ENCODE measurements around the gene ABLIM1.

Gene ABLIM1

GRCh38 chr10:114402871-114403540, 255.1 kb downstream of the ABLIM1 start:
- no peak for DNase-seq

- no peak for DNase-seq
Measured at GRCh38 chr10:114402233-114402632, 255.8 kb downstream of the ABLIM1 start.

GRCh38 chr10:114401195-114401791, 256.8 kb downstream of the ABLIM1 start:
- peak; percentile 77 for DNase-seq

GRCh38 chr10:114400091-114400490, 258.0 kb downstream of the ABLIM1 start:
- no peak for DNase-seq

- DNase-seq: no peak
Measured at GRCh38 chr10:114399576-114399975, 258.5 kb downstream of the ABLIM1 start.

DNA sequence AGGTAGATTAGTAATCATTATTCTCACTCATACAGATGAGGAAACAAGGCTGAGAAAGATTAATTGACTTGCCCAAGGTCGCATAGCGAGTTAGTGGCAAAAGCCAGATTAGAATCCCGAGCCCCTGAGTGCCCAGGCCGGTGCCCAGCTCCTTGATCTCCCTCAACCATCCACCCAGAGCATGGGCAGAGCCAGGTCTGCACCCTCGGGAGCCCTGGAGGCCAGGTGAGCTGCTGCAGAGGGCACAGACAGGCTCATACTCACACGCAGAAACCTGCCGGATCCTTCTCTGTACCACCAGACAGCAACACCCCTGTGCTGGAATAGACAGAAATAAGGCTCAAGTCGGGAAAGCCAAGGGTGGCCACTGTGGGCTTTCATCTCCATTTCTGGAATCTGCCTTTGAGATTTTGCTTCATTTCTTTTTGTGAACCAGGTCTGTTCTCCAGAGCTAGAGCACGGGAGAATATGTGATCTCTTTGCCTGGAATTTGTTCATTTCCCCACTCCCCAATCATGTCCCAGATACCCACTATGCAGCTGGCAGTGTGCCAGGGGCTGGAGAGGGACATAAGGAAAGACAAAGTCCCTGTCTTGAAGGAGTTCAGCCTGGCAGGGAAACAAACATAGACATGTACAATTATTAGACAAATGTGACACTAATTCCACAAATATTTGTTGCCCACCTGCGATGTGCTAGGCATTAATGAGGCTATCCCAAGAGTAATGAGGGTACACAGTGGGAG, 259.3 kb downstream of the ABLIM1 start:
- no peak for DNase-seq

GRCh38 chr10:114397651-114398145, 260.4 kb downstream of the ABLIM1 start:
- DNase-seq: peak; percentile 46

- no peak for DNase-seq
Measured at GRCh38 chr10:114396464-114396863, 261.6 kb downstream of the ABLIM1 start.

DNA sequence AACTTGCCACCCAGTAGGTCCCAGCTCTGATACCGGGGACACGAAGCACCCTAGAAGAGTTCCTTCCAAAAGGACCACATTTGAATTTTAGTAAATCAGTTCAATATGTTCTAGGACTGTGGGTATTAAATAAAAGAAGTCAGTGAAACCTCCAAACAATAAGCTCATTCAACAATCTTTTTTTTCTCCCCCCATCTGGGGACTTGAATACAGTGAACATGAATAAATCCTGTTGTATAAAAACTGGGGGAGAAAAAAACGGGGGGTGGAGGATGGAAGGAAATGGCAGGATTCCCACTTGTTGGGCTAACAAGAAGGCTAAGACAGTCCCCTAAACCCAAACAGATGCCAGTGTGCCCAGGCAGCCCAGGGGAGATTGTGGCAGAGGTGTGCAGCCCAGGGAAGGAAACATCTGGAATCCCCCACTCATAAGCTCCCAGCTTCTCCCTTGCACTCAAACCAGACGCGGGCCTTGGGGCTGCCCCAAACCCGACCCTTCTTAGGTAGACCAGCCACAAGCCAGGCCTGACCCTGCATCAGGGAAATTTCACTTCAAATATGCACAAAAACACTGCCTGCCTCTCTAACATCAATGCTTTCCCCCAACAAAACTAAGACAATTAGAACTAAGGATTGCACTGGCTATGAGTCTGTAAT, 262.6 kb downstream of the ABLIM1 start:
- DNase-seq: no peak

- DNase-seq: no peak
Measured at GRCh38 chr10:114394531-114394930, 263.5 kb downstream of the ABLIM1 start.

GRCh38 chr10:114393886-114394285, 264.2 kb downstream of the ABLIM1 start:
- DNase-seq: no peak

- DNase-seq: no peak
Measured at GRCh38 chr10:114393482-114393881, 264.6 kb downstream of the ABLIM1 start.

DNA sequence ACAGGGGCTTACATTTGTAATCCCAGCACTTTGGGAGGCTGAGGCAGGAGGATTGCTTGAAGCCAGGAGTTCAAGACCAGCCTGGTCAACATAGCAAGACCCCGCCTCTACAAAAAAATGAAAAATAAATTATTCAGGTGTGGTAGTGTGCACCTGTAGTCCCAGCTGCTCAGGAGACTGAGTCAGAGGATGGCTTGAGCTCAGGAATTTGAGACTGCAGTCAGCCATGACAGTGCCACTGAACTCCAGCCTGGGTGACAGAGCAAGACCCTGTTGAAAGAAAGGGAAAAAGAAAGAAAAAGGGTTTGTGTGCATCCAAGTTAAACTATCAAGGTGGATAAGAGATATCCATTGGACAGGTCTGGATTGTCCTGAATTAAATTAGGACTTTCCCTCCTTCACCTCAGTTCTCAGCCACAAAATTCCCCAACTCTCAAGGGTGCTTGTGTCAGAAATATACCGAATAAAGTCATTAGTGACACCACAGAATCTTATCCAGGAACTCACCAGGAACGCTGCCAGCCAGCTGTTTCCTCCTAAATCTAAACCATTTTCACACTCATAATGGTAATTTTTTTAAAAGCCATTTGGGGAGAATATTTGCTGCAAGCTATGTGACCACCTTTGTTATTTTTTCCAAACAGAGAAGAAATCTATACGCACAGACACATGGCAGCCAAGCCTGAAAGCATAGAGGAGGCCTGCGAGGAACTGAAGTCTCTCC, 265.8 kb downstream of the ABLIM1 start:
- no peak for DNase-seq

DNA sequence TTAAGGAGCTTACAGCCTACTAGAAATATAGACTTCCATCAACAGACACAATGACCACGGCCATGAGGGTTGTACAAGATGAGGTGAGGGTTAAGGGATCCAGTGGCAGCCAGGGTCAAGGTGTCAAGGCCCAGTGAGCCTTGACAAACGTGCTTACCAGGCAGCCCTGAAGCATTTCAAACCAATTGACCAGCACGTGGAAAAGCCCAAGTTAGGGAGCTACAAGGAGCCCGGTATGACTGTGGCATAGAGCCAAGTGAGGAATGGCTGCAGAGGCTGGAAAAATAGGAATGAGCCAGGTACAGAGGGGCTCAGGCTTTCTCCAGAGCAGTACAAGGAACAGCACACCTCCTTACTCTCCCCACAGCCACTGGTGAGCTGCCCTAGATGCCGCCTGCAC, 266.5 kb downstream of the ABLIM1 start:
- no peak for DNase-seq

- DNase-seq: no peak
Measured at GRCh38 chr10:114389426-114389825, 268.6 kb downstream of the ABLIM1 start.

DNA sequence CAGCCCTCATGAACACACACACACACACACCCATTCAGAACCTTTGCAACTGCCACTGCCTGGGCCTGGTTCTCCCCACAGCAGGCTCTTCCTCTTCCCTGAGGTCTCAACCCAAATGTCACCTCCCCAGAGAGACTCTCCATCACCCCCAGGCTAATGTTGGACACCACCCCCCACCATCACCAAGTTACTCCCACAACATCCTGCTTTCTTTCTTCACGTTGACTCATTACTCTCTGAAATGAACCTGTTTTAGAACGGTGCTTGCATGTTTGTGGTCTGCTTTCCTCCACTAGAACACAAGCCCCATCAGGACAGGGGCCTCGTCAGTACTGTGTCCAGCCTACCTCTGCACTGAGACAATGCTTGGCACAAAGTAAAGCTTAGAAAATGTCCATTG, 269.8 kb downstream of the ABLIM1 start:
- DNase-seq: no peak

DNA sequence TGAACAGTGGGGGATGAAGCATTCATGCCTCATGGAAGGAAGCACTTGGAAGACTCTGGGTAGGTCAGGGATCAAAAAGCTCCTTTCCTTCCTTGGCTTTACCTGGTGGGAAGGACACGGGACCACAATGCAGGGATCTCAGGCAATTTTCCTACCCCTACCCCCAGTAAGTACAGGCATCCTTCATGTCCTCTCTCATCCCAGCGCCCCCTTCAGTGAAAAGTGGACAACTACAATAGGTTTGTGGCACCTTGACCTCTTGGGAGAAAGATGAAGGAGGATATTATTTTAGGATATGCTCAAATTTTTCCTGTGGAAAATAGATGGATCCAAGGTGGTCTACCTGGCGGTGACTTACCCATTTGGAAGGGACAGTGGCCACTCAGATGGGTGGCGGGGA, 270.3 kb downstream of the ABLIM1 start:
- no peak for DNase-seq

DNA sequence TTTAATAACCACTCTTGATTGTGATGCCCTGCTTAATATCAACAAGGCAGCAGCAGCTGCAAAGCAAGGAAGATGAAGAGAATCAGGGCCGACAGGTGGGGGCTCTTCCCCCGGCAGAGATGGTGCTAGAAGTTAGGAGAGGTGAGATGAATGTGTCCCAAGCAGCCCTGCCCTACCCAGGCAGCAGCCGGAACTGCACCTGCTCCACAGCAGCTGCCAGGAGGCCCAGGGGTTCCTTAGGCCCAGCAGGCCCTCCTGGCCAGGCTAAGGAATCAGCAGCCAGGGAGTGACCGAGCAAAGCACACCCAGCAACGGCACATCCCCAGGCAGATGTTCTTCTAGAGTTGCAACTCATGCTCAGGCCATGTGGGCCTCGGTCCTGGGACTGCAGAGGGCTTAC, 271.6 kb downstream of the ABLIM1 start:
- no peak for DNase-seq

DNA sequence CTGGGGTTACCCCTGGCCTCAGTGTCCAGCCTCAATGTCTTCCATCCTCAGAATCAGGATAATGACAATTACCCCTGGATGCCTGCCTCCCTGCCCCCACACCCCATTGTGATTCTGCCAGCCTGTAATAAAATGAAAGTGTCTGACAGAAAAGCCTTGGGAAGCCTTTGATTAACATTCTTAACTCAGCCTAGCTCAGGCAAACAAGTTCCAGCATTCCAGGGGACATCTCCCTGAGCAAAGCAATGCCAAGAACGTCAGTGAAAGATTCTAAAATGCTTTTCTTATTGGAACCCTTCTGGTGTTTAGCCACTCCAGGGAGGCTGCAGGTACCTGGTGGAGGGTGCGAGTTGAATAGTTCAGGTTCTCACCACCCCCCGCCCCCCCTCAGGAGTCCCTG, 272.5 kb downstream of the ABLIM1 start:
- DNase-seq: no peak

- no peak for DNase-seq
Measured at GRCh38 chr10:114384601-114385000, 273.5 kb downstream of the ABLIM1 start.

- no peak for DNase-seq
Measured at GRCh38 chr10:114384181-114384580, 273.9 kb downstream of the ABLIM1 start.
